GM19043 (cell line): ENCODE measurements around the gene SHBG.
"Not testable (repeated sequence)": the region's sequence is repeated elsewhere in the genome, so short reads cannot be mapped to it uniquely, and the experiment has no call there.

Experiments used
- ATAC-seq: cut with Tn5 transposase; IDR thresholded peaks from one replicate; pipeline ENCODE4 v1.9.1; 2021; ENCODE audit warnings: low read depth; ENCODE audit not compliant: unreplicated experiment

SHBG gene

DNA sequence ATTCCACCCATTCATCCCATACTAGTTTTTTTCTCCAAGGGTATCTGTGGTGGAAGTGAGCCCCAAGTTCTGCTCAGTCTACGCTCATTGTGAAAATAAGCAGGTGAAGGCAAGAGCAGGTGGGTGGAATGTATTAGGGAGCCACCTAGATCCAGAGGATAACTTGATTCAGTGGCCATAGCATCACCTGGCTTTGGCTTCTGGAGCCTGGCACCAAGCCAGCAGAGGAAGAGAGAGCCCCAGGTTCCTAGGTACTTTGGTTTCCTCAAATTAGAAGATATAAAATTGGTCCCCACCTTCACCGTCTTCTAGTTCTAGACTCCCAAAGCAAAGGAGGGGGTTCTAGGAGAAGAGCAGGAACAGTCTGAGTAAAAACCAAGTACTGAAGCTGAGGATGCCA is 19.3 kb upstream of the SHBG start:
- ATAC-seq, result no peak

DNA sequence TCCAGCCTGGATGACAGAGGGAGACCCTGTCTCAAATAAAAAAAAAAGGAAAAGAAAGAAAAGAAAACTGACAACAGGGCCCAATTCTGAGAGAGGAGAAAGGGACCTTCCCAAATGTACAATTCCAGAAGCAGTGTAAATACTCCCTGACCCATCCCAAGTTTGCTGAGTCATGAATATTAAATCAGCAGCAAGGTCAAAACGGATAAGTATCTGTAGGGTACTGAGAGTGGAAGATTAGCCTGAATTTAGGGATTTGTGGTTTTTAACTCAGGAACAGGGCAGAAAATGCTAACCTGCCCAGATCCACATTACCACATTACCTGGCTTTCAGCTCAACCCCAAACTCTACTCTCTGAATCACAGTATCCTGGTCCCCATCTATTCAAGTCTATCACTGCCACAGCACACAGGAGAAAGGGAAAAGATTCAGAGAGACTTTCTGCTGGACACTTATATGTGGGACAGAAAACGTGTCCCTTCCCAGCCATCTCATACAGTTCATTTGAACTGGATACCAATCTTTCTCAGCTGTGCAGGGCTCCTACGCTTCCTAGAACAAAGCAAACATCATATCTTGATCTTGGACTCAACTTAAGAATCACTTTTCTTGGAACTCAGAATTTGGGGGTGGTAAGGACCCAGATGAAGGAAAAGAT is 18.2 kb upstream of the SHBG start:
- no peak for ATAC-seq

DNA sequence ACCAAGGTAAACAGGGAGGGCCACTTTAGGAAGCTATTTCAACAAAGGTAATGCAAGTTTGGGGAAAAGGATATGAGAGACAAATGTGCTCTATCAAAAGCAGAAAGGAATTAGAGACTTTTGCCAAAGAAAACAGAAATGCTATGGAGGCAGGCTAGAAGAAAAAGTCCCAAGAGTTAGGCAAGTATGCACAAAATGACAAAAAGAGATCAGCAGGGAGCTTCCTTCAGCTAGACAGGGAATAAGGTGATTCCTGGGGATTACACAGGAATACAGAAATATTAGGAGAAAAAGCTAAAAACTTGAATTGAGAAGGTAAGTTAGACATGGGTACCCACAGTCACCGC is 17.7 kb upstream of the SHBG start:
- no peak for ATAC-seq

DNA sequence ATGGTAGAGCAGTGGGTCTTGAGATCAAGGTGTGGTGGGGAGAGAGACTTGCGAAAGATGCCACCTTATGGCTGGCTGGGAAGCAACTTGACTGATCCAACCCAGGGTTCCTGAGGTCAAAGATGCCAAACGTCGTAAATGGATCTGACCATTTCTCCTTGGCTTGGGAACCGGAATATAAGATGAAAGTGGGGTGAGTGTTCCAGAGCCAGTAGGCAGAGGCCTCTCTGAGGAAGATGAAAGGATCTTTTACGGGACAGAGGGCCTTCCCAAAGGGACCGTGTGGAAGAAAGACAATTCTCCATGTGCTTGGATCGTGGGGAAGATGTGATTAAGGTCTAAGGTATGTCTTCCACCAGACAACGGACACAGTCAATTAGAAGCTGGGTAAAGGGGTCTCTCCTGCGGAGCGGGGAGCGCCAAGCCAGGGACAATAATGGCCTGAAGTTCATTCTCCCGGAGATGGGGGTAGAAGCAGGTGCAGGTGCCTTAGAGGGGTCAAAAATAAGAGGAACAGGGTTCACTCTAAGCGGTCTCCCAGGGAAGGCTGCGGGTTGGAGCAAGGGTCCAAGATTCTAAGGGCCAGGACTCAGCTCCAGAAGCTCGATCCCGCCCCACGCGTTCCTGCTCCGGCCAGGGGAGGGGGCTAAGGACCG is 16.0 kb upstream of the SHBG start:
- no peak for ATAC-seq

DNA sequence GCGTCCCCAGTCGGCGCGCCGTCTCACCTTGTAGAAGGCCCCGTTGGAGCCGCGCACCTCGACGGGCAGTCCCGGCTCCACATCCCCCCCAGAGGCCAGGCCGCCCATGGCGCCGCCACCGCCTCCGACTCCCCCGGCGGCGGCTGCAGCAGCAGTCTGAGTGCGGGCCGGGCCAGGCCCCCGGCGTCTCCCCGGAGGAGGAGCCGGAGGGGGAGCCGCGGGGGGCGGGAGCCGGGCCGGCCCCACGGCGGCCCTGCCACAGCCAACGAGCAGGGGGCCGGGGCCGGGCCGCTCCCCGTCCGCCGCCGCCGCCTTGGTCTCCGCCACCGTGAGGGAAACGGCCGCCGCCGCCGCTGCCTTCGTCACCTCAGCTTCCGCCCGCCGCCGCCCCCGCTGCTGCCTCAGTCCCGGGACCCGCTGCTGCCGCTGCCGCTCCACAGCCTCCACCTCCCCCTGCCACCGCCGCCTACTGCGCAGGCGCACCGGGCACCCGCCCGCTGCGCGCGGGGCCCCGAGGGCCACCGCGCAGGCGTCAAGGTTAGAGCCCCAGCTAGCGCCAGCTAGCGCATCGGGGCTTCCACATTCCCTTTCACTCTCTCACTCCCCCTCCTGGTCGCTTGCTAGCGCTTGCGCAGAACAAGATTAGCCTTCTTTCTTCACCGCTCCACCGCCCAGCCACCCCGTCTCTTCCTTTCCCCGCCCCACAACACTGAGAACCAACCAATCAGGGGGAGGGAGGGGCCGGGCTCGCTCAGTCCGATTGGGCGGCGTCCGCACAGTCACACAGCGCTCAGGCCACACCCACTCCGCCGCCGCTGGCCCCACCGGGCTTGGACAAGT is 15.3 kb upstream of the SHBG start, which contains the start of gene FXR2:
Gene FXR2, minus strand, starts transcription at position 473 of the 840 bp plus-strand sequence. Its CDS starts 365 bp downstream, at position 108.
- peak; percentile 87 for ATAC-seq

DNA sequence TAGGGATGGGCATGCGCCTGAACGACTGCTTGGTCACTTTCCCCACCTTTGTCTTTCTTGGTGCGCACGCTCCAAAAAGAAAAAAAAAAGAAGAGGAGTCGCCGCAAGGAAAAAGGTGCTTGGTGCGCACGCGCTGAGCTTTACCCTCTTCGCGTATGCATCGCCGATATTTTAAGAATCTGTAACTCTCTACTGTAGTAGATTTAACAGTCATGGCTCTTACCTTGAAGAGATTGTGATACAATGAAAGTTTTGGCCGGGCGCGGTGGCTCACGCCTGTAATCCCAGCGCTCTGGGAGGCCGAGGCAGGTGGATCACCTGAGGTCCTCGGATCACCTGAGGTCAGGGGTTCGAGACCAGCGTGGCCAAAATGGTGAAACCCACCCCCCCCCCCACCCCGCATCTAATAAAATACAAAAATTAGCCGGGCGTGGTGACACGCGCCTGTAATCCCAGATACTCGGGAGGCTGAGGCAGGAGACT is 14.6 kb upstream of the SHBG start:
- no peak for ATAC-seq

DNA sequence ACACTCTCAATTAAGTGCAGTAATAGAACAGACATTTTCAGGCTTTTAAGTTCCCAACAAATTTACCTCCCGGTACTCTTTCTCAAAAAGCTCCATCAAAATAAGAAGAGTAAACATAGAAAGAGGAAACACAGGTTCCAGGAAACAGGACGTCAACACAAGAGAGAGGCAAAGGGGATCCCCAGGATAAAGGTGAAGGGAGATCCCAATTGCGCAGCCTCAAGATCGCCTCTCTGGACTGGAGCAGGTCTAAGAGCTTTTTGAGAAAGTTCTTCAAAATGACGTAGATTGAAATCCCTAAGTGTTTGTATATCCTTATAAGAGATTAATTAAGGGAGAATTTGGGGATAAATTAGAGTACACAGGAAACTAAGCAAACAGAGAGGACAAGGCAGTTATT is 11.3 kb upstream of the SHBG start:
- ATAC-seq, result no peak

DNA sequence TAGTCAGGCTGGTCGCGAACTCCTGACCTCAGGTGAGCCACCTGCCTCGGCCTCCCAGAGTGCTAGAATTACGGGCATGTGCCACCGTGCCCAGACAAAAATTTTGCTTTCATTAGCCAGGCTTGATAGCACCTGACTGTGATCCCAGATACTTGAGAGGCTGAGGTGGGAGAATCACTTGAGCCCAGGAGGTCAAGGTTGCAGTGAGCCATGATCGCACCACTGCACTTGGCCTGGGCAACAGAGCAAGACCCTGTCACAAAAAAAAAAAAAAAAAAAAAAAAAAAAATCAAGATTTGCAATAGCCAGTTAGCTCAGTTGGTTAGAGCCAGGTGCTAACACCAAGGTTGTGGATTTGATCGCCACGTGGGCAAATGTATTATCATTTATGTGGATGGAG is 9.1 kb upstream of the SHBG start:
- no peak for ATAC-seq

DNA sequence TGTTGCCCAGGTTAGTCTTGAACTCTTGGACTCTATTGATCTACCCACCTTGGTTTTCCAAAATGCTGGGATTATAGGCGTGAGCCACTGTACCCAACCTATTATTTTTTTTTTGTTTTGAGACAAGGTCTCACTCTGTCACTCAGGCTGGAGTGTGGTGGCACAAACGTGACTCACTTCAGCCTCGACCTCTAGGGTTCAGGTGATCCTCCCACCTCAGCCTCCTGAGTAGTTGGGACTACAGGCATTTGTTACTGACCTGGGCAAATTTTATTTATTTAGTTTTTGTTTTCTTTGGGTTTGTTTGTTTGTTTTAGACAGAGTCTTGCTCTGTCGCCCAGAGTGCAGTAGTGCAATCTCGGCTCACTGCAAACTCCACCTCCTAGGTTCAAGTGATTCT is 6.3 kb upstream of the SHBG start:
- no peak for ATAC-seq

DNA sequence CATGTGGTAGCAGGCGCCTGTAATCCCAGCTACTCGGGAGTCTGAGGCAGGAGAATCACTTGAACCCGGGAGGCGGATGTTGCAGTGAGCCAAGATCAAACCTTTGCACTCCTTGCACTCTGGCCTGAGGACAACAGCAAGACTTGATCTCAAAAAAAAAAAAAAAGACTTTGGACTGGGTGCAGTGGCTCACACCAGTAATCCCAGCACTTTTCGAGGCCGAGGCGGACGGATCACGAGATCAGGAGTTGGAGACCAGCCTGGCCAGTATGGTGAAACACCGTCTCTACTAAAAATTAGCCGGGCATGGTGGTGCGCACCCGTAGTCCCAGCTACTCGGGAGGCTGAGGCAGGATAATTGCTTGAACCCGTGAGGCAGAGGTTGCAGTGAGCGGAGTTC is 4.2 kb upstream of the SHBG start:
- ATAC-seq, result not testable (repeated sequence)

DNA sequence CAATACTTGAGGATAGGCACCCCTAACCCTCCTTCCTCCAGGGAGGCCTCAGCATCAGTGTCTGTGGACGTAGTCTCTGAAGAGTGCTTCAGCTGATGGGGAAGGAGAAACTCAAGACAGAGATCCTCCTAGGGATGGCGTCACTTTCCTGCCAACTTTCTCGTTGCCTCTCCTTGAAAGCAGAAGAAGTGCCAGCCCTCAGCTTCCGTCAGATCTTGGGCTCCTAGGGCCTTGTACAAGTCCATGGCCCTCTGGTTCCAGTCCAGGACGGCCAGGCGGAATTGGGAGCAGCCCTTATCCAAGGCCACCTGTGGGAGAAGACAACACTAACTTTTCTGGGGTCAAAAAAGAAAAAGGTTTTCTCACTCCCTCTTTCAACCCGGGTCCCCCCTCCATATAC is 3.6 kb upstream of the SHBG start:
- ATAC-seq, result no peak

DNA sequence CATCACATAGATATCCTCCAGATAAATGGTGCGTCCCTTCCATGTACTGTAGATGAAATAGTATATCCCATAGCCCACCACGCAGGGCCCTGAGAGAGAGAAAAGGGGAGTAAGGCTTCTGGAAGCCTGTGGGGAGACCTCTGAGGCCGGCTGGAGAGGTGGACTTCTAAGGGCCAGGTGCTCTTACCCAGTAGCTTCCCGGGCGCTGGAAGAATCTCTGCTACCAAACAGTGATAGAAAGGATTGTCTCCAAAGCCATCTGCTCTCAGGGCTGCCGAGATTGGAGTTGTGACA is 3.0 kb upstream of the SHBG start:
- no peak for ATAC-seq

DNA sequence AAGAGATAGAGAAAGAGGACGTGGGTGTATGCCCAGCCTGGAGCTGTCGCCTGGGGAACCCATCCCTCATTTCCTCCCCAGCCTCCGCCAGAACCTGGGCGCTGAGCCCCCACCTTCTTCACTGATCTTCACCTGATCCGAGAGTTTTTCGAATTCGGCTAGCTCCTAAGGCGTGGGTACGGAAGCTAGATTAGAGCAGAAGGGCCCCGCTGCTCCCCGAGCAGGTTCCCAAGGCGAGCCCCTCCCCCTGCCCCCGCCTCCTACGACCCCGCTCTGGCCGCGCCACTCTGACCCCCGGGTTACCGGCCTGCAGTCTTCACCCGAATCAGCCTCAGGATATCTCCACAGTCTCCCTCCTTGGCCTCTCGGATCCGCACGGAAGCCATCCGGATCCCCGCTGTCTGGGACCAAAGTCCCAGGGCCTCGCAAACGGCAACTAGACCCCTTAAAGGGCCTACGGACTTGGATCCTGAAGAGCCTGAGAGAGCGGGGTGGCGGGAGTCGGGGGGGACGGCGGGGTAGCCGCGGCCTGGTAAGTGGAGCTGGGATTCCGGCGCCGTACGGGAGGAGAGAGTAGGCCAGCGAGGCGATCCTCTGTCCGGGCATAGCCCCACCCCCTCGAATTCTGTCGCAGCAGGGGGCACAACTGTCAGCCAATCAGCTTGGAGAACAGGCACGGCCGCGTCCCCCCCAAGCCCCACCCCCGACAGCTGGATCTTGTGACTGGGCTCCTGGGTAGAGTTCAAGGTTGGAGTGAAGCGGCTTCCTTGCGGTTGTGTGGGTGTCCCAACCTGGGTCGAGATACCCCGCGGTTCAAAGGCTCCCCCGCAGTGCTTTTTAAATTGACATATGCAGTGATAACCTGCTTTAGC is 2.4 kb upstream of the SHBG start, which contains the start of gene SAT2:
Gene SAT2, minus strand, starts transcription at position 572 of the 872 bp plus-strand sequence. Its CDS starts 186 bp downstream, at position 386.
- peak; percentile 86 for ATAC-seq

DNA sequence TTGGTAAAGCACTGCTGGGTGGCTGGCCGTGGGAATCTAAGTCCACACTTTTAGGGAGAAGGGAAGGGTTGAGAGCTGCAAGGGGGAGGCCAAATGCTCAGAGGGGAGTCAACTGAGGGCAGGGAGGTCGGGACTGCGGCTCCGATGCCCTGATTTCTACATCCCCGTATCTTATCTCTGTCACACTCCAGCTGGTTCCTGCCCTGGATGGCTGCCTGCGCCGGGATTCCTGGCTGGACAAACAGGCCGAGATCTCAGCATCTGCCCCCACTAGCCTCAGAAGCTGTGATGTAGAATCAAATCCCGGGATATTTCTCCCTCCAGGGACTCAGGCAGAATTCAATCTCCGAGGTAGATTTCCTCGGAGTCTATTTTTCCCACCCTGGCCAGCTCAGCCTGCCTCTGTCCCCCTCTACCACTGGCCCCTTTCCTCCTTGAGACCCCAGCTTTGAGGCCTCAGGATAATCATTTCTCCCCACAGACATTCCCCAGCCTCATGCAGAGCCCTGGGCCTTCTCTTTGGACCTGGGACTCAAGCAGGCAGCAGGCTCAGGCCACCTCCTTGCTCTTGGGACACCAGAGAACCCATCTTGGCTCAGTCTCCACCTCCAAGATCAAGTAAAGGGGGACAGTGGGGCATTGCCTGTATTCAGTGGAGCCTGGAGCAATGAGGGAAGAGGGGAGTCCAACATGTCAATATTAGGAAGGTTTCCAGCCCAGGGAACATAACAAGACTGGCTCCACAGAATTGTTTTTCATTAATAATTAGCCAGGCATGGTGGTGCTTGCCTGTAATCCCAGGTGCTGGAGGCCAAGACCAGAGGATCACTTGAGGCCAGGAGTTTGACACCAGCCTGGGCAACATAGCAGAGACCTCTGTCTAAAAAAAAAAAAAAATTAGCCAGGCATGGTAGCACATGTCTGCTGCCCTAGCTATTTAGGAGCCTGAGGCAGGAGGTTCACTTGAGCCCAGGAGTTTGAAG is 1.8 kb downstream of the SHBG start:
- no peak for ATAC-seq

DNA sequence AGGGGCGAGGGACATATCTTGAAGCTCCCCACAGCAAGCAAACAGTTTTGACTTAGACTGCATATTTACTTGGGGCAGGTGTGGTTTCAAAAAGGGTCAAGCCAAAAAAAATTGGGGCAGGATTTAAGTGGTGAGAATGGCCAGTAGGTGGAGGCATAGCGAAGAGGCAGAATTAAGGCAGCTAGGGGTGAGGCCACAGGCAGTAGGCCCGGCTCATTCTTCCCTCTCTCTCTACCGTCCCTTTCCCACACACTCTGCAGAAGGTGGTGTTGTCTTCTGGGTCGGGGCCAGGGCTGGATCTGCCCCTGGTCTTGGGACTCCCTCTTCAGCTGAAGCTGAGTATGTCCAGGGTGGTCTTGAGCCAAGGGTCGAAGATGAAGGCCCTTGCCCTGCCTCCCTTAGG is 2.6 kb downstream of the SHBG start:
- no peak for ATAC-seq

DNA sequence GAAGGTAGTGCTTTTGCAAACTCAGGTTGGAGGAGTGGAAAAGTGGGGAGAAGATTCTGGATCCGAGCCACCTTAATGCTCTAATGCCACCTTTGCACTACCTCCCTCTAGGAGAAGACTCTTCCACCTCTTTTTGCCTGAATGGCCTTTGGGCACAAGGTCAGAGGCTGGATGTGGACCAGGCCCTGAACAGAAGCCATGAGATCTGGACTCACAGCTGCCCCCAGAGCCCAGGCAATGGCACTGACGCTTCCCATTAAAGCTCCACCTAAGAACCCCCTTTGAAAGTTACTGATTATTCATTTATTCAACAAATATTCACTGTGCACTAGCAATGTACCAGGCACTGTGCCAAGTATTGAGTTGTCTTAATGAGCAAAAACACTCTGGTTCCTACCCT is 3.2 kb downstream of the SHBG start:
- no peak for ATAC-seq

DNA sequence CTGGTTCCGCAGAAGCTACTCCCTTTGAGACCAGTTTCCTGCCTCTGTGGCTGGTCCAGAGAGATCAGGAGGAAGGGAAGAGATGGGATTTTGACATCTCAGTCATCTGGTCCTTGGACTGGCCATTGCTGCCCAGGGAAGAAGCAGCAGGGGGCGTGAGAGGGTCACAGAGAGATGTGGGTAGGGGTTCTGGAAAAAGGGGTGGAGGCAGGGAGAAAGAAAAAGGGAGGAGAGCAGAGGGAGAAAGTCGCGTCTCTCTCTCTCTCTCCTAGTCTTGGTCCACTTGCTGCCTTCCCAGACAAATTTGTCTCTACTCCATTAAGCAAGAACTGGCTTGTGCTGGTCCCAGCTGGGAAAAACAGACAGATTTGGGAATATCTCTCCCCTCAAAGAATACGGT is 4.4 kb downstream of the SHBG start:
- ATAC-seq, result no peak

DNA sequence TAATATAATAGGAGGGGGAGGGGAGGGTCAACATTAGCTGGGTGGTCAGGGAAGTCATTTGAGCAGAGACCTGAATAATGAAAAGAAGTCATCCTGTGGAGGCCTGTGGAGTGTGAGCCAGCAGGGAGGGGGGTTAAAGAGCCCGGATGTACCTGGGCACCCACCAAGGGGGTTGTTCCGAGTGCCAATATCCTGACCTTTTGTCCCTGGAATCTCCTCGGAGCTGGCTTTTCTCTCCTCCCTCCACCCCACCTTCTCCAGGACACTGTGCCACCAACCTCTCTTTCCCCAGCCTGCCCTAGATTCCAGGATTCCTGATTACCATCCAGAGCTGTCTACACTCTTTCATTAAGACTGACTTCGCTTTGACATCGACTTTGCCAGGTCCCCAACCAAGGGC is 6.2 kb downstream of the SHBG start:
- no peak for ATAC-seq

DNA sequence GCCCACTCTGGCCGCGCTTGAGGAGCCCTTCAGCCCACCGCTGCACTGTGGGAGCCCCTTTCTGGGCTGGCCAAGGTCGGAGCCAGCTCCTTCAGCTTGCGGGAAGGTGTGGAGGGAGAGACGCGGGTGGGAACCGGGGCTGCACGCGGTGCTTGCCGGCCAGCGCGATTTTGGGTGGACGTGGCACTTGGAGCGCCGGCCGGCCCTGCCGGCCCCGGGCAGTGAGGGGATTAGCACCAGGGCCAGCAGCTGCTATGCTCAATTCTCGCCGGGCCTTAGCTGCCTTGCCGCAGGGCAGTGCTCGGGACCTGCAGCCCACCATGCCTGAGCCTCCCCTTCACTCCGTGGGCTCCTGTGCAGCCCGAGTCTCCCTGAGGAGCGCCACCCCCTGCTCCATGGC is 10.8 kb downstream of the SHBG start:
- no peak for ATAC-seq

DNA sequence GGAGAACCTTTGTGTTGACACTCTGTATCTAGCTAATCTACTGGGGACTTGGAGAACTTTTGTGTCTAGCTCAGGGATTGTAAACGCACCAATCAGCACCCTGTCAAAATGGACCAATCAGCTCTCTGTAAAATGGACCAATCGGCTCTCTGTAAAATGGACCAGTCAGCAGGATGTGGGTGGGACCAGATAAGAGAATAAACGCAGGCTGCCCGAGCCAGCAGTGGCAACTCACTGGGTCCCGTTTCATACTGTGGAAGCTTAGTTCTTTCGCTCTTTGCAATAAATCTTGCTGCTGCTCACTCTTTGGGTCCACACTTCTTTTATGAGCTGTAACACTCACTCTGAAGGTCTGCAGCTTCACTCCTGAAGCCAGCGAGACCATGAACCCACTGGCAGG is 11.7 kb downstream of the SHBG start:
- not testable (repeated sequence) for ATAC-seq
